K562 (cell line): ENCODE data around the gene BMAL1. TPM values are rescaled to one million over a fixed set of nuclear protein-coding genes. Genes with fewer than 3 reads are reported as not detected.

Experiments used
- ATAC-seq: fragments of 200-7000 bp; cut with Tn5 transposase; 3 replicates; pipeline ENCODE4 v1.9.1; 2020; ENCODE audit warnings: moderate library complexity
- BruUV-seq: library from RNA; stranded (reverse); fragments of 400-500 nt; replicated peaks from 2 replicates; lab custom pipeline; 2021; lab: Mats Ljungman, UMichigan
- CTCF ChIA-PET: fragments of 300-600 bp; formaldehyde crosslinking; extraction: SDS; loops from one replicate; lab custom pipeline; 2021; ENCODE audit warnings: low intra/inter-chr PET ratio; lab: Yijun Ruan, JAX
- POLR2A ChIA-PET: fragments of 300-600, 350-650 bp; sonication (Branson Sonifier 250); formaldehyde crosslinking; extraction: SDS; loops from one replicate; lab custom pipeline; 2021; ENCODE audit warnings: antibody characterized with exemption, inconsistent platforms; lab: Yijun Ruan, JAX
- DNase-seq, 4 experiments: peaks; one replicate each; pipeline versions ENCODE4 v3.0.0 to v3.0.0-alpha.2; 2011 to 2018; ENCODE audit warnings: low spot score in 3 of 4, mixed read lengths in 3 of 4; ENCODE audit errors: extremely low read depth in 1 of 4
- FAIRE-seq: peaks from 2 replicates; lab custom pipeline; 2011; peaks lifted over from hg19 to GRCh38; lab: Jason Lieb, UNC
- H2AFZ ChIP-seq: 2 replicates; pipeline ENCODE4 v1.6.0; 2011; ENCODE audit warnings: low read depth, low read length, control low read depth, inconsistent platforms
- H3K27ac ChIP-seq: fragments of 200-600 bp; 3 replicates; pipeline ENCODE4 v1.8.0; 2011; ENCODE audit warnings: low read depth, mild to moderate bottlenecking, control low read depth, inconsistent platforms, low read length, moderate library complexity, mixed read lengths; ENCODE audit errors: extremely low read depth
- H3K27me3 ChIP-seq, 2 experiments: fragments of 300-600 bp in 1 of 2; 2 replicates in 1 of 2; 3 replicates in 1 of 2; pipeline versions ENCODE4 v1.6.0 to v1.8.0; 2011; ENCODE audit warnings: inconsistent platforms in 2 of 2, low read length in 2 of 2, mild to moderate bottlenecking in 1 of 2, mixed read lengths in 1 of 2, moderate library complexity in 1 of 2; ENCODE audit not compliant: control insufficient read depth in 2 of 2, insufficient read depth in 2 of 2
- H3K36me3 ChIP-seq: fragments of 300-600 bp; 3 replicates; pipeline ENCODE4 v1.8.0; 2011; ENCODE audit warnings: mild to moderate bottlenecking, low read length, inconsistent platforms; ENCODE audit not compliant: control insufficient read depth, insufficient read depth
- H3K4me1 ChIP-seq, 2 experiments: fragments of 200-600 bp in 1 of 2; replicated peaks in 1 of 2; 2 replicates in 1 of 2; 3 replicates in 1 of 2; pipeline versions ENCODE4 v1.5.1 to v1.8.0; 2011; ENCODE audit warnings: inconsistent platforms in 2 of 2, low read length in 2 of 2, mild to moderate bottlenecking in 1 of 2, mixed read lengths in 1 of 2, moderate library complexity in 1 of 2; ENCODE audit not compliant: control insufficient read depth in 2 of 2, insufficient read depth in 2 of 2
- H3K4me2 ChIP-seq: 2 replicates; pipeline ENCODE4 v1.6.1; 2011; ENCODE audit warnings: low read length, control low read depth, inconsistent platforms, mixed read lengths; ENCODE audit not compliant: insufficient read depth
- H3K4me3 ChIP-seq: fragments of 200-600 bp; sonication (generic), shearing (Covaris generic); 2 replicates; pipeline ENCODE4 v1.5.1; 2016; ENCODE audit warnings: control low read depth, inconsistent platforms
- H3K79me2 ChIP-seq: fragments of 200-600 bp; 3 replicates; pipeline ENCODE4 v1.8.0; 2011; ENCODE audit warnings: low read length, inconsistent platforms; ENCODE audit not compliant: control insufficient read depth, insufficient read depth
- H3K9ac ChIP-seq, 2 experiments: 2 replicates each; pipeline versions ENCODE4 v1.6.0 to v1.6.1; 2011; ENCODE audit warnings: low read depth in 2 of 2, low read length in 2 of 2, control low read depth in 1 of 2, inconsistent platforms in 1 of 2, mild to moderate bottlenecking in 1 of 2, mixed read lengths in 1 of 2; ENCODE audit not compliant: insufficient read depth in 1 of 2
- H3K9me1 ChIP-seq: one replicate; pipeline ENCODE4 v1.6.0; 2011; ENCODE audit warnings: inconsistent platforms, mild to moderate bottlenecking, low read length, moderate library complexity; ENCODE audit not compliant: control insufficient read depth, insufficient read depth
- H3K9me3 ChIP-seq: replicated peaks from 2 replicates; pipeline ENCODE4 v1.5.1; 2011; ENCODE audit warnings: low read depth, low read length, inconsistent platforms; ENCODE audit not compliant: control insufficient read depth, insufficient read depth
- H4K20me1 ChIP-seq: replicated peaks from 2 replicates; pipeline ENCODE4 v1.6.1; 2011; ENCODE audit warnings: low read length, inconsistent platforms, mixed read lengths; ENCODE audit not compliant: control insufficient read depth, insufficient read depth
- BRD4 ChIP-seq: fragments of 200-600 bp; sonication (generic); IDR thresholded peaks from 2 replicates; pipeline ENCODE4 v1.6.1; 2017; ENCODE audit warnings: inconsistent platforms
- FOXK1 ChIP-seq: sonication (generic); formaldehyde crosslinking; IDR thresholded peaks from 2 replicates; pipeline ENCODE4 v1.8.0; 2022; ENCODE audit warnings: missing genetic modification reagents, mild to moderate bottlenecking, borderline replicate concordance
- FOXP1 ChIP-seq: sonication (generic); formaldehyde crosslinking; IDR thresholded peaks from 2 replicates; pipeline ENCODE4 v1.8.0; 2022; ENCODE audit warnings: mild to moderate bottlenecking, missing genetic modification reagents
- GABPB1 ChIP-seq: sonication (generic); formaldehyde crosslinking; IDR thresholded peaks from 2 replicates; pipeline ENCODE4 v1.8.0; 2022; ENCODE audit warnings: mild to moderate bottlenecking, missing genetic modification reagents
- MAFK ChIP-seq: IDR thresholded peaks from 2 replicates; pipeline ENCODE4 v1.6.1; 2011; ENCODE audit warnings: low read length, improper control_type of control experiment
- NELFE ChIP-seq: IDR thresholded peaks from 2 replicates; pipeline ENCODE4 v1.6.1; 2011; ENCODE audit warnings: mild to moderate bottlenecking; ENCODE audit not compliant: insufficient read depth, insufficient read length
- NUFIP1 ChIP-seq: fragments of 450-650 bp; IDR thresholded peaks from 2 replicates; pipeline ENCODE4 v1.6.1; 2018; ENCODE audit not compliant: partially characterized antibody
- TRIM28 ChIP-seq: fragments of 450-650 bp; IDR thresholded peaks from 2 replicates; pipeline ENCODE4 v1.6.1; 2017
- XRCC3 ChIP-seq: fragments of 450-650 bp; IDR thresholded peaks from 2 replicates; pipeline ENCODE4 v1.6.1; 2017; ENCODE audit warnings: mild to moderate bottlenecking, moderate library complexity
- ZBTB1 ChIP-seq: sonication (generic); formaldehyde crosslinking; IDR thresholded peaks from 2 replicates; pipeline ENCODE4 v1.8.1; 2023; ENCODE audit warnings: missing genetic modification reagents, low read depth, mild to moderate bottlenecking, borderline replicate concordance
- ZFP30 ChIP-seq: fragments of 250-450 bp; sonication (Bioruptor Pico); IDR thresholded peaks from 2 replicates; pipeline ENCODE4 v1.8.0; 2022; ENCODE audit warnings: moderate library complexity, mild to moderate bottlenecking, inconsistent platforms, borderline replicate concordance
- ZNF584 ChIP-seq: fragments of 200-800 bp; sonication (Bioruptor generic); IDR thresholded peaks from 2 replicates; pipeline ENCODE4 v1.6.1; 2016; ENCODE audit warnings: low read depth, mild to moderate bottlenecking, missing genetic modification characterization, missing compliant biosample characterization
- WGBS: fragments of 100-300 bp; shearing (Covaris generic); methylation state at CpG from one replicate; pipeline ENCODE4 v1.1.6; 2016; ENCODE audit warnings: low coverage, mixed read lengths; ENCODE audit not compliant: insufficient coverage; ENCODE audit errors: missing lambda C conversion rate; 5-methylcytosine and 5-hydroxymethylcytosine counted together
- in situ Hi-C: fragments of 300-500 bp; cut with MboI; formaldehyde crosslinking; loops from 4 replicates; pipeline ENCODE4 v1.15.0; 2018; ENCODE audit warnings: inconsistent platforms, mixed read lengths
- intact Hi-C: fragments of 100-400 bp; cut with micrococcal nuclease; formaldehyde crosslinking; loops from 2 replicates; pipeline ENCODE4 v1.14.2; 2022
- polyA plus RNA-seq, 8 experiments: library from polyadenylated mRNA; depleted of rRNA in 4 of 8; stranded (reverse) in 5 of 8; unstranded in 3 of 8; fragments of >200 nt; fragmentation: Nextera tagmentation in 2 of 8; fragmentation: Illumina TruSeq in 1 of 8; extraction: Ambion mirVana in 2 of 8; extraction: Trizol in 1 of 8; gene quantifications; 2 replicates each; pipeline versions ENCODE4 v1.2.1 to v1.2.3, GENCODE V29; 2011 to 2014; ENCODE audit warnings: inconsistent platforms in 1 of 8, missing spikeins in 1 of 8
- total RNA-seq, 7 experiments: library from RNA; depleted of rRNA in 6 of 7; stranded (reverse); fragments of >200 nt in 6 of 7; fragmentation: Illumina TruSeq in 2 of 7; extraction: Trizol in 2 of 7; gene quantifications; 2 replicates each; pipeline versions ENCODE4 v1.2.1 to v1.2.3, GENCODE V29; 2011 to 2021; ENCODE audit warnings: low replicate concordance in 1 of 7
- TF ChIP-seq, protein P1 (sequence below): fragments of 250-450 bp; sonication (Bioruptor Pico); IDR thresholded peaks from 2 replicates; pipeline ENCODE4 v1.4.0; 2020; ENCODE audit warnings: mild to moderate bottlenecking, moderate library complexity, borderline replicate concordance
- TF ChIP-seq, protein P2 (sequence below): fragments of 250-450 bp; sonication (Bioruptor Pico); IDR thresholded peaks from 2 replicates; pipeline ENCODE4 v1.8.0; 2022; ENCODE audit warnings: inconsistent platforms
- TF ChIP-seq, protein P3 (sequence below): fragments of 450-650 bp; IDR thresholded peaks from 2 replicates; pipeline ENCODE4 v1.6.1; 2017; ENCODE audit warnings: antibody characterized with exemption, mild to moderate bottlenecking

BMAL1 gene
- total and polyA plus RNA-seq, 9 of the 15 experiments (the other 6 are each of a cell fraction or from before 2014, with no cell fraction given), result 0.14 to 2.4 (median 0.64) TPM

DNA sequence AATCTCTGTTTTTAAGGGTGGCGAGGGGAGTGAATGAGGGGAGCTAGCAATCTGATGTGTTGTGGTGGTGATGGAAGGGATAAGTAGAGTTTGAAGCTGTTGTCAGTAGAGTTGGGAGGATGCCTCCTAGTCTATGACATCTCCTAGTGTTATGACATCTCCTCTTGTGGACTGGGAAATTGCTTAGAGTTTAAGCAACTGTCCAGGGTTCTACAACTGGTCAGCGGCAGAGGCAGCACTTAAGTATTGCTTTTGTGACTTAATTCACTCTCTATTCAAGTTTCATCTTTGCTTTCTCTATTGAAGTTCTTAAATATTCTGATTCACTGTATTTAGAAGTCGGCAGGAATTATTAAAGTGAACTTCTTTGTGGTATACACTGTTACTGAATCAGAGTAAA lies 13.8 kb downstream of the BMAL1 start:
- intact Hi-C loops (no loop called here), in situ Hi-C loops (no loop called here)
- no peak for ATAC-seq
- no peaks in the 10 kb centered on the region for H3K79me2 ChIP-seq
- H3K27me3 ChIP-seq, result peaks cover 3 to 5% of the 10 kb centered on the region in 2 experiments; a peak in 3 of 5 replicates
- BruUV-seq, result no TSS peak
- DNase-seq, result no peak
- no peak overlapping the region for H3K27ac ChIP-seq
- FAIRE-seq, result no peak
- H3K9me3 ChIP-seq, result no peaks in the 10 kb centered on the region
- no peak overlapping the region for H3K4me3 ChIP-seq
- no peak overlapping the region for H3K9ac ChIP-seq
- H3K4me2 ChIP-seq, result no peak overlapping the region
- ChIA-PET CTCF (no interaction called here), POLR2A (interaction anchor here (0.7 to 0.8 kb wide), 2 partner anchors 10 to 23 kb away, joined by 3 read pairs; no protein-coding TSS in a partner anchor)
- no peaks in the 10 kb centered on the region for H3K9me1 ChIP-seq
- no peaks in the 10 kb centered on the region for H4K20me1 ChIP-seq
- H3K36me3 ChIP-seq, result no peaks in the 10 kb centered on the region
- no peak overlapping the region for H2AFZ ChIP-seq
- WGBS, result 2% methylated on average over 3 of the region's 3 CpGs
- no peaks in the 10 kb centered on the region for H3K4me1 ChIP-seq
- TF ChIP-seq BRD4, result no peak
- TF ChIP-seq GABPB1 (CRISPR knock-in tag), result no peak
- TF ChIP-seq, protein P1, sequence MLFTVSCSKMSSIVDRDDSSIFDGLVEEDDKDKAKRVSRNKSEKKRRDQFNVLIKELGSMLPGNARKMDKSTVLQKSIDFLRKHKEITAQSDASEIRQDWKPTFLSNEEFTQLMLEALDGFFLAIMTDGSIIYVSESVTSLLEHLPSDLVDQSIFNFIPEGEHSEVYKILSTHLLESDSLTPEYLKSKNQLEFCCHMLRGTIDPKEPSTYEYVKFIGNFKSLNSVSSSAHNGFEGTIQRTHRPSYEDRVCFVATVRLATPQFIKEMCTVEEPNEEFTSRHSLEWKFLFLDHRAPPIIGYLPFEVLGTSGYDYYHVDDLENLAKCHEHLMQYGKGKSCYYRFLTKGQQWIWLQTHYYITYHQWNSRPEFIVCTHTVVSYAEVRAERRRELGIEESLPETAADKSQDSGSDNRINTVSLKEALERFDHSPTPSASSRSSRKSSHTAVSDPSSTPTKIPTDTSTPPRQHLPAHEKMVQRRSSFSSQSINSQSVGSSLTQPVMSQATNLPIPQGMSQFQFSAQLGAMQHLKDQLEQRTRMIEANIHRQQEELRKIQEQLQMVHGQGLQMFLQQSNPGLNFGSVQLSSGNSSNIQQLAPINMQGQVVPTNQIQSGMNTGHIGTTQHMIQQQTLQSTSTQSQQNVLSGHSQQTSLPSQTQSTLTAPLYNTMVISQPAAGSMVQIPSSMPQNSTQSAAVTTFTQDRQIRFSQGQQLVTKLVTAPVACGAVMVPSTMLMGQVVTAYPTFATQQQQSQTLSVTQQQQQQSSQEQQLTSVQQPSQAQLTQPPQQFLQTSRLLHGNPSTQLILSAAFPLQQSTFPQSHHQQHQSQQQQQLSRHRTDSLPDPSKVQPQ (CRISPR knock-in tag), result no peak
- no peak for TF ChIP-seq ZNF584 (CRISPR knock-in tag)
- TF ChIP-seq, protein P2, sequence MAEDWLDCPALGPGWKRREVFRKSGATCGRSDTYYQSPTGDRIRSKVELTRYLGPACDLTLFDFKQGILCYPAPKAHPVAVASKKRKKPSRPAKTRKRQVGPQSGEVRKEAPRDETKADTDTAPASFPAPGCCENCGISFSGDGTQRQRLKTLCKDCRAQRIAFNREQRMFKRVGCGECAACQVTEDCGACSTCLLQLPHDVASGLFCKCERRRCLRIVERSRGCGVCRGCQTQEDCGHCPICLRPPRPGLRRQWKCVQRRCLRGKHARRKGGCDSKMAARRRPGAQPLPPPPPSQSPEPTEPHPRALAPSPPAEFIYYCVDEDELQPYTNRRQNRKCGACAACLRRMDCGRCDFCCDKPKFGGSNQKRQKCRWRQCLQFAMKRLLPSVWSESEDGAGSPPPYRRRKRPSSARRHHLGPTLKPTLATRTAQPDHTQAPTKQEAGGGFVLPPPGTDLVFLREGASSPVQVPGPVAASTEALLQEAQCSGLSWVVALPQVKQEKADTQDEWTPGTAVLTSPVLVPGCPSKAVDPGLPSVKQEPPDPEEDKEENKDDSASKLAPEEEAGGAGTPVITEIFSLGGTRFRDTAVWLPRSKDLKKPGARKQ (CRISPR knock-in tag), result no peak
- TF ChIP-seq XRCC3, result no peak
- TF ChIP-seq TRIM28, result no peak
- TF ChIP-seq MAFK, result no peak
- no peak for TF ChIP-seq NUFIP1
- TF ChIP-seq, protein P3, sequence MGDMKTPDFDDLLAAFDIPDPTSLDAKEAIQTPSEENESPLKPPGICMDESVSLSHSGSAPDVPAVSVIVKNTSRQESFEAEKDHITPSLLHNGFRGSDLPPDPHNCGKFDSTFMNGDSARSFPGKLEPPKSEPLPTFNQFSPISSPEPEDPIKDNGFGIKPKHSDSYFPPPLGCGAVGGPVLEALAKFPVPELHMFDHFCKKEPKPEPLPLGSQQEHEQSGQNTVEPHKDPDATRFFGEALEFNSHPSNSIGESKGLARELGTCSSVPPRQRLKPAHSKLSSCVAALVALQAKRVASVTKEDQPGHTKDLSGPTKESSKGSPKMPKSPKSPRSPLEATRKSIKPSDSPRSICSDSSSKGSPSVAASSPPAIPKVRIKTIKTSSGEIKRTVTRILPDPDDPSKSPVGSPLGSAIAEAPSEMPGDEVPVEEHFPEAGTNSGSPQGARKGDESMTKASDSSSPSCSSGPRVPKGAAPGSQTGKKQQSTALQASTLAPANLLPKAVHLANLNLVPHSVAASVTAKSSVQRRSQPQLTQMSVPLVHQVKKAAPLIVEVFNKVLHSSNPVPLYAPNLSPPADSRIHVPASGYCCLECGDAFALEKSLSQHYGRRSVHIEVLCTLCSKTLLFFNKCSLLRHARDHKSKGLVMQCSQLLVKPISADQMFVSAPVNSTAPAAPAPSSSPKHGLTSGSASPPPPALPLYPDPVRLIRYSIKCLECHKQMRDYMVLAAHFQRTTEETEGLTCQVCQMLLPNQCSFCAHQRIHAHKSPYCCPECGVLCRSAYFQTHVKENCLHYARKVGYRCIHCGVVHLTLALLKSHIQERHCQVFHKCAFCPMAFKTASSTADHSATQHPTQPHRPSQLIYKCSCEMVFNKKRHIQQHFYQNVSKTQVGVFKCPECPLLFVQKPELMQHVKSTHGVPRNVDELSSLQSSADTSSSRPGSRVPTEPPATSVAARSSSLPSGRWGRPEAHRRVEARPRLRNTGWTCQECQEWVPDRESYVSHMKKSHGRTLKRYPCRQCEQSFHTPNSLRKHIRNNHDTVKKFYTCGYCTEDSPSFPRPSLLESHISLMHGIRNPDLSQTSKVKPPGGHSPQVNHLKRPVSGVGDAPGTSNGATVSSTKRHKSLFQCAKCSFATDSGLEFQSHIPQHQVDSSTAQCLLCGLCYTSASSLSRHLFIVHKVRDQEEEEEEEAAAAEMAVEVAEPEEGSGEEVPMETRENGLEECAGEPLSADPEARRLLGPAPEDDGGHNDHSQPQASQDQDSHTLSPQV, result no peak
- no peak for TF ChIP-seq FOXP1 (CRISPR knock-in tag)
- TF ChIP-seq ZBTB1, result no peak
- TF ChIP-seq FOXK1 (CRISPR knock-in tag), result no peak
- no peak for TF ChIP-seq NELFE
- TF ChIP-seq ZFP30, result no peak
